ENCODE results near the gene EIF1B. TPM values are rescaled to one million over a fixed set of nuclear protein-coding genes. Genes with fewer than 3 reads are reported as not detected.

EIF1B gene
- polyA plus RNA-seq, 2 donors, result 10.5 to 25.9 TPM

DNA sequence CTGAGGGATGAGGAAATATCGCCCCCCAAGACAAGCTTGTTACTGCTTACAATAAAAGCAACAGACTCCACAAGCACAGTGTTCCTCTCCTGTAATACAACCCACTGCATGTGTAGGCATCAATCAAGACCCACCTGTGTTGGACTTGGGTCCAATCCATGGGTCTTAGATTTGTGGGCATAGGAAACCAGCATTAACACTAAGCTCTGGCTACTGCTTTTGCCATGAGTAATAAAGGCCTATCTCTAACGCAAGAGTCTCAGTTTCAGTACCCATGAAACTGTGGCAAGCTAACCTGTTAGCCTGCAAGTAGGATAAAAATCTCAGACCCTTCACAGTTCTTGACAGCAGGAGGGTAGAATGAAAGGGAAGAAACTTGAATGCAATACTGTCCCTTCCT is 5.2 kb upstream of the EIF1B start:
- no peaks in the 10 kb centered on the region for H3K36me3 ChIP-seq (ENCODE audit: control insufficient read depth in 2 of 2, insufficient read depth in 2 of 2, low read length in 1 of 2)
- no peaks in the 10 kb centered on the region for H3K4me1 ChIP-seq (ENCODE audit: control insufficient read depth in 2 of 2, insufficient read depth in 2 of 2, low read length in 1 of 2)
- no peaks in the 10 kb centered on the region for H3K9me3 ChIP-seq (ENCODE audit: control insufficient read depth in 2 of 2, insufficient read depth in 1 of 2, low read depth in 1 of 2, low read length in 1 of 2)
- H3K4me3 ChIP-seq (ENCODE audit: low read depth in 1 of 2, low read length in 2 of 2), result no peak overlapping the region
- WGBS, 2 donors, result 86 to 90% methylated on average over 2 of the region's 2 CpGs
- no peak overlapping the region for H3K27ac ChIP-seq (ENCODE audit: low read depth in 2 of 2, low read length in 1 of 2)
- no peaks in the 10 kb centered on the region for H3K27me3 ChIP-seq (ENCODE audit: control insufficient read depth in 1 of 2, insufficient read depth in 2 of 2, low read length in 2 of 2)

DNA sequence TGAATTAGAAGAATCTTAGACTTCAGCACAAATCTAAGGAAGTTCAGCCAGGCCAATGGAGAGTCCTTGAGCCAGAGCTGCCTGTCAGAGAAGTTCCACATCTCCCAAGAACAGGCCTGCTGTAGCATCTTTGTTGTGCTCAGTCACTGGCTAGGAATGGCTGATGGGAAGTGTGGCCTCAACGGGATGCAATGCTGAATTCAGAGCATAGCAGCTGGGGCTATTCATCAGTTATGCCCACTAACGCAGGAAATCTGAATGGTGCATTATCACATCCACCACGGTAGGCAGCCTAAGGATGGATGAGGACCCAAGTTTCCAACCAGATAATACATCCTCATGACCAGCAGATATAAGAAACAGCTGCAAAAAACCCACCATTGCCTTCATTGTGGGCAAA is 3.2 kb upstream of the EIF1B start:
- no peak overlapping the region for H3K4me3 ChIP-seq (ENCODE audit: low read depth in 1 of 2, low read length in 2 of 2)
- H3K4me1 ChIP-seq (ENCODE audit: control insufficient read depth in 2 of 2, insufficient read depth in 2 of 2, low read length in 1 of 2), result no peaks in the 10 kb centered on the region
- WGBS, 2 donors, result 92 to 98% methylated on average over 3 of the region's 3 CpGs
- H3K27me3 ChIP-seq (ENCODE audit: control insufficient read depth in 1 of 2, insufficient read depth in 2 of 2, low read length in 2 of 2), result no peaks in the 10 kb centered on the region
- H3K27ac ChIP-seq (ENCODE audit: low read depth in 2 of 2, low read length in 1 of 2), result no peak overlapping the region
- no peaks in the 10 kb centered on the region for H3K9me3 ChIP-seq (ENCODE audit: control insufficient read depth in 2 of 2, insufficient read depth in 1 of 2, low read depth in 1 of 2, low read length in 1 of 2)
- no peaks in the 10 kb centered on the region for H3K36me3 ChIP-seq (ENCODE audit: control insufficient read depth in 2 of 2, insufficient read depth in 2 of 2, low read length in 1 of 2)

DNA sequence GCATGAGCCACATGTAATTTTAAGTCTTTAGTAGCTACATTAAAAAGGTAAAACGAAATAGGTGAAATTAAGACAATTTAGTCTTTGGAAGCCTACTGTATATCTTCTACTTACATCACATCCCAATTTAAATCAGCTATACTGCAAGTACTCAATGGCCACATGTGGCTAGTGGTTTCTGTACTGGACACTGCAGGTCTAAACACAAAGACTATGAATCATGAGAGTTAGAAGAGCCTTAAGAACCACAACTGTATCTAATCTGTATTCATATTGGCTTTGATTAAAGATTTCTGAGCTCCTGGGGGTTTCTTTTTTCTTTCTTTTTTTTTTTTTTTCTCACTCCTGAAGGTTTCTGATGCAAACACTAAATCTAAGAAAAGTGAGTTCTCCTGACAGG is 2.3 kb upstream of the EIF1B start:
- Histone ChIP-seq H3K27me3 (ENCODE audit: control insufficient read depth in 1 of 2, insufficient read depth in 2 of 2, low read length in 2 of 2) (no peaks in the 10 kb centered on the region), H3K4me1 (ENCODE audit: control insufficient read depth in 2 of 2, insufficient read depth in 2 of 2, low read length in 1 of 2) (no peaks in the 10 kb centered on the region), H3K9me3 (ENCODE audit: control insufficient read depth in 2 of 2, insufficient read depth in 1 of 2, low read depth in 1 of 2, low read length in 1 of 2) (no peaks in the 10 kb centered on the region), H3K27ac (ENCODE audit: low read depth in 2 of 2, low read length in 1 of 2) (no peak overlapping the region), H3K4me3 (ENCODE audit: low read depth in 1 of 2, low read length in 2 of 2) (no peak overlapping the region), H3K36me3 (ENCODE audit: control insufficient read depth in 2 of 2, insufficient read depth in 2 of 2, low read length in 1 of 2) (no peaks in the 10 kb centered on the region)
- WGBS, 2 donors, result 86 to 90% methylated on average over 1 of the region's 1 CpG

DNA sequence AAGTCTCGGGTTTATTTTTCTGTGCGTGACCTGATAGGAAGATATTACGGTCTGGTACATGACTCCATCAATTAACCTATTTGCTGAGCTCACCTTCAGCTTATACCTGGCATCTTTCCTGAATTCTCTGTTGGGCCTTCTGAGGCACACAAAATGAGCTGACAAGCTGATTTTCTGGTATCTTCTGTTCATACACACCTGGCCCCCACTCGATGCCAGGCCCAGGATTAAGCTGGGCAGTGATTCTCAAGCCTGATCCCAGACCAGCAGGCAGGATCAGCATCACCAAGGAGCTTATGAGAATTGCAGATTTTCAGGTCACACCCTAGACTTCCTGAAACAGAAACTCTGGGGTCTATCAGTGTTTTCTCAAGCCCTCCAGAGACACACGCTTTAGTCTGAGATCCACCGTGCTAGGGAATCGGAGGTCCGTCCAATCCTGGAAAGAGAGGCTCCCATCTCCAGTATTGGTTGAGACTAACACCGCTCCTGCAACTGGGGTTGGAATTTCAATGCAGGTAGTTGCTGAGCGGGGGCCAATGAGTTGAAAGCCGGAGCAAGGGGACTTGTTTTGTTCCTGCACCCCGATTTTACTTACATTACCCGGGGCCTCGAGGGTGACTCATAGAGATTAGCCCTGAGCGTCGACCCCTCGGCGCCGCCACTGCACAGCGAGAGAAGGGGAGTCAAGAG is 636 bp upstream of the EIF1B start:
- Histone ChIP-seq H3K36me3 (ENCODE audit: control insufficient read depth in 2 of 2, insufficient read depth in 2 of 2, low read length in 1 of 2) (peaks cover 2 to 3% of the 10 kb centered on the region in 2 donors), H3K27me3 (ENCODE audit: control insufficient read depth in 1 of 2, insufficient read depth in 2 of 2, low read length in 2 of 2) (no peaks in the 10 kb centered on the region), H3K9me3 (ENCODE audit: control insufficient read depth in 2 of 2, insufficient read depth in 1 of 2, low read depth in 1 of 2, low read length in 1 of 2) (no peaks in the 10 kb centered on the region), H3K4me1 (ENCODE audit: control insufficient read depth in 2 of 2, insufficient read depth in 2 of 2, low read length in 1 of 2) (no peaks in the 10 kb centered on the region), H3K4me3 (ENCODE audit: low read depth in 1 of 2, low read length in 2 of 2) (peak overlapping the region; percentile 53 to 93), H3K27ac (ENCODE audit: low read depth in 2 of 2, low read length in 1 of 2) (peak overlapping the region; percentile 79 to 86)
- WGBS, 2 donors, result 19% methylated on average over 20 of the region's 20 CpGs

DNA sequence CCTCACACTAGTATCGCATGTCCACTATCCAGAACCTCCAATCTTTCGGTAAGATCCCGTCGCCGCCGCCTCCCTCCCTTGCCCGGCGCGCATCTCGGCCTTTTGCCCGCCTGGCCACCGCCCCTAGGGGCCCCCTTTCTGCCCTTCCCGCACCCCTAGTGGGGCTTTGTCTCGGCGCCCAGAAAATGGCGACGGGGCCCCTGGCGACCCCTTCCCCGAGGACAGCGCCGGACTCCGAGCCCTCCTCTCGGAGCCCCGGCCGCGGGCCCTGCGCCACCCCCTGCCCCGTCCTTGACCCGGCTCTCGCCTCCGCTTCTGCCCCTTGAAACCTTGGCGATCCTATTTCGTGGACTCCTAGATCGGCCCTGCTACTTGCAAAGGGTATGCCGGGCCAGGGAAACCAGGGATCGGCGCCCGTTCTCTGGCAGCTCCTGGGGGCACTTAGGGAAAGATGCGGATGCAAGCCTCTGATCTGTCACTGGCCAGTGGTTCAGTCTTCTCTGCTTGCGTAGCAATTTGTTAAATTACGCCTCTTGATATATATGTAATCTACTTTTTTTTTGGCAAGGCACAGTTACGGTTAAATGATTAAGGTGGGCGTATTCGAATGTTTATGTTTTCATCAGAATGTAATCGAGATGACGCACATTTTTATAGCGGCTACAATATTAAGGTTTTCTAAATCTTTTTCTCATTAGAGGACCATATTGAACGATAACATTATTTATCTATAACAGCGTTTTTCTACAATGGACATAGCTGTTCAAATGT is 603 bp downstream of the EIF1B start:
- peak overlapping the region; percentile 90 to 96 for H3K27ac ChIP-seq (ENCODE audit: low read depth in 2 of 2, low read length in 1 of 2)
- no peaks in the 10 kb centered on the region for H3K4me1 ChIP-seq (ENCODE audit: control insufficient read depth in 2 of 2, insufficient read depth in 2 of 2, low read length in 1 of 2)
- no peaks in the 10 kb centered on the region for H3K27me3 ChIP-seq (ENCODE audit: control insufficient read depth in 1 of 2, insufficient read depth in 2 of 2, low read length in 2 of 2)
- H3K9me3 ChIP-seq (ENCODE audit: control insufficient read depth in 2 of 2, insufficient read depth in 1 of 2, low read depth in 1 of 2, low read length in 1 of 2), result no peaks in the 10 kb centered on the region
- H3K4me3 ChIP-seq (ENCODE audit: low read depth in 1 of 2, low read length in 2 of 2), result peak overlapping the region; percentile 89 to 93
- 0% methylated on average over 49 of the region's 49 CpGs for WGBS, 2 donors
- peaks cover 4 to 5% of the 10 kb centered on the region in 2 donors for H3K36me3 ChIP-seq (ENCODE audit: control insufficient read depth in 2 of 2, insufficient read depth in 2 of 2, low read length in 1 of 2)

DNA sequence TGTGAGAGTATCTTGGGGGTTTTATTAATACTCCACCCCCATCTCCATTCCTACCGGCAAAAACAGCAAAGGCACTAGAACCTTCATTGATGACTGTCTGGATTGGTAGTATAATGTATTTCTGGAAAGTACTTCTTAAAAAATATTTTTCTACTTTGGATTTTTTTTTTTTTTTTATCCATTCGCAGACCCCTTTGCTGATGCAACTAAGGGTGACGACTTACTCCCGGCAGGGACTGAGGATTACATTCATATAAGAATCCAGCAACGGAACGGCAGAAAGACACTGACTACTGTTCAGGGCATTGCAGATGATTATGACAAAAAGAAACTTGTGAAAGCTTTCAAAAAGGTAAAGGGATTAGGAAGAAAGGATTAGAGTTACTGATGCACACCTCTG is 1.2 kb downstream of the EIF1B start:
- WGBS, 2 donors, result 5 to 7% methylated on average over 6 of the region's 6 CpGs
- peaks cover 4 to 5% of the 10 kb centered on the region in 2 donors for H3K36me3 ChIP-seq (ENCODE audit: control insufficient read depth in 2 of 2, insufficient read depth in 2 of 2, low read length in 1 of 2)
- no peaks in the 10 kb centered on the region for H3K9me3 ChIP-seq (ENCODE audit: control insufficient read depth in 2 of 2, insufficient read depth in 1 of 2, low read depth in 1 of 2, low read length in 1 of 2)
- H3K4me1 ChIP-seq (ENCODE audit: control insufficient read depth in 2 of 2, insufficient read depth in 2 of 2, low read length in 1 of 2), result no peaks in the 10 kb centered on the region
- peak overlapping the region in 1 of 2 donors; percentile 93 for H3K4me3 ChIP-seq (ENCODE audit: low read depth in 1 of 2, low read length in 2 of 2)
- no peaks in the 10 kb centered on the region for H3K27me3 ChIP-seq (ENCODE audit: control insufficient read depth in 1 of 2, insufficient read depth in 2 of 2, low read length in 2 of 2)
- H3K27ac ChIP-seq (ENCODE audit: low read depth in 2 of 2, low read length in 1 of 2), result peak overlapping the region in 1 of 2 donors; percentile 9

DNA sequence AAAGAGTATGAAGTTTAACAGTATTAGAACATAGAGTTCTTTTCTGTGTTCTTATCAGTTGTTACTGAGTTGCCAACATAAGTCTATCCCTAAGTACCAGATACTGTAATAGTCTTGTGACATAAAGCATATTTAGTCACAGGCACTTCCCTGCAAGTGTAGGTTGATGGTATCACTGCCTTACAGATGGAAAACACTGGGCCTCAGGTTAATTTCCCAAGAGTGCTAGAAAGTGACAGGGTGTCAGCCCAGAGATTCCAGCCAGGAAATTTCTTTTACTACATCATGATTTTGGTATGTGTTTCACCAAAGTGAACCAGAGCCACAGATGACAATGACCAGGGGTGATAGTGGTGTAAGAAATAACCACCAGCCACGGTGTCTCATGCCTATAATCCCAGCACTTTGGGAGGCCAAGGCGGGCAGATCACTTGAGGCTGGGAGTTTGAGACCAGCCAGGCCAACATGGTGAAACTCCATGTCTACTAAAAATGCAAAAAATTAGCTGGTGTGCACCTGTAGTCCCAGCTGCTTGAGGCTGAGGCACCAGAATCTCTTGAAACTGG is 3.2 kb downstream of the EIF1B start:
- Histone ChIP-seq H3K4me1 (ENCODE audit: control insufficient read depth in 2 of 2, insufficient read depth in 2 of 2, low read length in 1 of 2) (no peaks in the 10 kb centered on the region), H3K36me3 (ENCODE audit: control insufficient read depth in 2 of 2, insufficient read depth in 2 of 2, low read length in 1 of 2) (peaks cover 4 to 5% of the 10 kb centered on the region in 2 donors), H3K27ac (ENCODE audit: low read depth in 2 of 2, low read length in 1 of 2) (no peak overlapping the region), H3K4me3 (ENCODE audit: low read depth in 1 of 2, low read length in 2 of 2) (no peak overlapping the region), H3K9me3 (ENCODE audit: control insufficient read depth in 2 of 2, insufficient read depth in 1 of 2, low read depth in 1 of 2, low read length in 1 of 2) (no peaks in the 10 kb centered on the region), H3K27me3 (ENCODE audit: control insufficient read depth in 1 of 2, insufficient read depth in 2 of 2, low read length in 2 of 2) (no peaks in the 10 kb centered on the region)
- 78 to 87% methylated on average over 2 of the region's 2 CpGs for WGBS, 2 donors

DNA sequence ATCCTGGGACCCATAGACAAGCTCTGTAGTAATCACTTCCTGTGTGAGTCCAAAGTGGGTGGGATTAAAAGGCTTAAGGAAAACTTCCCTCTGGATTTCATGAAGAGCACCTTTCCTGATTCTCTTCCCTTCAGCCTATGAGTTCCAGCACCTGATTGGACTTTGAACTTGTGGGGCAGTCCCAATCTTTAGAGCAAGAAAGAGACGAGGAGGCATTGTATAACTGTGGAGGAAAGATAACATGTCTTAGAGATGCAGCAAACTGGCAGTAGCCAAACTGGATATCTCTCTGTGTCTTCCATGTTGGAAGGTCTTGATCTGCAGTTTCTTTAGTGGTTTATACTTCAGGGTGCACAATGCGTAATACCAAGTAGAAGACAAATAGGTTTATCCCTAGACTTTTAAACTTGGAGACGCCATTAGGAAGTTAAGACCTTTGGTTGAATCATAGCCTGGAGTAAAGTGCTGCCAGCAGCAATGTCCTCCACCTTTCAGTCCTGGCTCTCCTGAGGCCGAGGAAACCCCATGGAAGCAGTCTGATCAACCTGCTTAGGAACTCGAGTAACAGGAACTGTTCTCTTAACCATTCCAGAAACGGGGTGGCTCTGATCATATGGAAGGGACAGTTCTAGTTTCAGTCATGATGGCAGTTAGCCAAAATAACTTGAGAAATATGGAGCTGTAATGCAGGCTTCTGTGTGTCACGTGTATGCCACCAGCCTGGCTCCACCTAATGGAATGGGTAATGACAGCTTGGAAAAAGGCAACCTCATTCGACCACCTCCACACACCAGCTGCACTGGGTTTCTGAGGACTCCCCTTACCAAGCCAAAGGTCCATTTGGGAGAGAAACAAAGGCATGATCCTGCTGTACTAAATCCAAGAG is 4.7 kb downstream of the EIF1B start:
- Histone ChIP-seq H3K4me3 (ENCODE audit: low read depth in 1 of 2, low read length in 2 of 2) (no peak overlapping the region), H3K36me3 (ENCODE audit: control insufficient read depth in 2 of 2, insufficient read depth in 2 of 2, low read length in 1 of 2) (peaks cover 4 to 5% of the 10 kb centered on the region in 2 donors), H3K4me1 (ENCODE audit: control insufficient read depth in 2 of 2, insufficient read depth in 2 of 2, low read length in 1 of 2) (no peaks in the 10 kb centered on the region), H3K27me3 (ENCODE audit: control insufficient read depth in 1 of 2, insufficient read depth in 2 of 2, low read length in 2 of 2) (no peaks in the 10 kb centered on the region), H3K27ac (ENCODE audit: low read depth in 2 of 2, low read length in 1 of 2) (no peak overlapping the region), H3K9me3 (ENCODE audit: control insufficient read depth in 2 of 2, insufficient read depth in 1 of 2, low read depth in 1 of 2, low read length in 1 of 2) (no peaks in the 10 kb centered on the region)
- WGBS, 2 donors, result 61% methylated on average over 8 of the region's 8 CpGs
